IPS DF 4.7 (cell line): ENCODE results near the gene BLTP3A.
"Not testable (repeated sequence)": the region's sequence is repeated elsewhere in the genome, so short reads cannot be mapped to it uniquely, and the experiment has no call there.

ENCODE experiments used
- DNase-seq: peaks from one replicate; pipeline ENCODE4 v3.0.0-alpha.2; 2013; ENCODE audit warnings: low spot score; ENCODE audit errors: extremely low read depth

The BLTP3A gene

DNA sequence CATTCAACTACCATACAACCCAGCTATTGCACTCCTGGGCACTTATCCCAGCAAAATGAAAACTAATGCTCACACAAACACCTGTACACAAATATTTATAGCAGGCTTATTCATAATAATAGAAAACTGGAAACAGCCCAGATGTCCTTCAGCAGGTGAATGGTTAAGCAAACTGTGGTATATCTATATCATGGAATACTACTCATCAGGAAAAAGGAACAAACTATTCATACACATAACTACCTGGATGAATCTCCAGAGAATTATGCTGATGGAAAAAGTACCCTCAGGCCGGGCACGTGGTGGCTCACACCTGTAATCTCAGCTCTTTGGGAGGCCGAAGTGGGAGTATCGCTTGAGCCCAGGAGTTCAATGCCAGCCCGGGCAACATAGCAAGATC is 3.8 kb upstream of the BLTP3A start:
- DNase-seq, result no peak

DNA sequence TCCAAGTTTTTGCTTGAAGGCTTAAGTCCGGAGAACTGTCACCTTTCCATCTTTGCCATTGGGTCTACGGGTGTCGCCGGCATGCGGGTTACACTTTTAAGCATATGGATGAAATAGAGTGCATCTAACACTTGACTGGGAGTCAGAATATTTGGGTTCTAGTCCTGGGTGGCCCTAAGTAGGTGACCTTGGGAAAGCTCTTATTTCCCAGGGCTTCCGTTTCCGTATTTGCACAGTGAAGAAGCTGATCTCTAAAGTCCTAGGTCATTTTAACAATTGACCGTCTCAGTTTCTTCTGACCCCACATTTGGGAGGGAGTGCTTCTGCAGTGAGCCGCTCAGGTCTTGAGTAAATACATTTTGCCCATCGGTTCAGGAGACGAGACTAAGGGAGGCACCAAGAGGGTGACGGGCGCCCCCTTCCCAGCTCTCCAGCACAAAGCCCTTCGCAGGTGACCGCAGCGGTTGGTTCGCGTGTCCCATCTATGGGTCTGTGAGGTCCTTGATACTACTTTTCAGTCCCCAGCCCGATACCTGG is 651 bp upstream of the BLTP3A start:
- DNase-seq, result no peak

DNA sequence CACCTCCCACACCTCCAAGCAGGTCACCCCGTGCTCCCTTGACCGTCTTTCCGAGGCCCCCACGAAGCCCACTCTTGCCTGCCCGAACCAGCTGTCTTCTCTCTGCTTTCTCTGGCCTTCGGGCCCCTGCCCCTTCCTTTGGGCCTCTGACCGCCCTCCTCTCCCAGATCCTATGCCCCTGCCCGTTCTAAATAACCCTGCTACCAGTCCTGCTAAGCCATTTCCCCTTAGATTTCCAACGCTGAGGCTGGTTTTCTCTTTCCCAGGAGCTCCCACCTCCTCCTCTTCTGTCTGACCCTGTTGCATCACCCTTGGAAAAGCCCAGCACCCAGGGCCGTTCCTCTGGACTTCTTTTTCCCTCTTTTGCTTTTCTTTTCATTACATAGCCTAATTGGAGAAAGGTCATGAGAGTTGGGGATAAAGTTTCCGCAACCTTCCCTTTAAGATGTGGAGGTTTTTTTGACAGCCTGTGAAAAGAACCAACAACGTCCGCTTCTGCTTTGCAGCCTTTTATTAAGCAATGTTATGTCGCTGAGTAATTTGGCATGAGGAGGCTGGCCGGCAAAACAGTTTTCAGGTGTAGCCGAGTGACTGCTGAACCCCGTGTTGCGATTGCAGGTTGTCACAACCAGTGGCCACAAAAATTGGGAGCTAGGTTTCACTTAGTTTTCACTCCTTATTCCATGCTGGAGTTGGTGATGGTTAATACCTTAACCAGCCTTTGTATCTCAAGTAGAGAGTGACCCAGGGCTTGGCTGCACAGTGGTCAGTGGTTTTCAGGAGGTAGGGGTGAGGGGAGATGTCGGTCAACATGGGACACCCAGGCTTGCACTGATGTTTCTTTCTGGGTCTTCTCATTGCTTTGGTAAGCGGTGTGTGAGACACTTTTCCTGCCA is 970 bp downstream of the BLTP3A start:
- no peak for DNase-seq

DNA sequence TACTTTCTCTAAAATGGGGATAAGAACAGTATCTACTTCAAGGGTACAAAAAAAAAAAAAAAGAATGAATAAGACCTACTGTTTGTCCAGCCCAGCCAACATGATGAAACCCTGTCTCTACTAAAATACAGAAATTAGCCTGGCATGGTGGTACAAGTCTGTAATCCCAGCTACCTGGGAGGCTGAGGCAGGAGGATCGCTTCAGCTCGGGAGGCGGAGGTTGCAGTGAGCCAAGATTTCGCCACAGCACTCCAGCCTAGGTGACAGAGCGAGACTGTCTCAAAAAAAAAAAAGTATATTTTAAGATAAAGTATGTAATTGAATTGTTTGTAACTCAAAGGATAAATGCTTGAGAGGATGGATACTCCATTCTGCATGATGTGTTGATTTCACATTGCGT is 2.0 kb downstream of the BLTP3A start:
- no peak for DNase-seq

DNA sequence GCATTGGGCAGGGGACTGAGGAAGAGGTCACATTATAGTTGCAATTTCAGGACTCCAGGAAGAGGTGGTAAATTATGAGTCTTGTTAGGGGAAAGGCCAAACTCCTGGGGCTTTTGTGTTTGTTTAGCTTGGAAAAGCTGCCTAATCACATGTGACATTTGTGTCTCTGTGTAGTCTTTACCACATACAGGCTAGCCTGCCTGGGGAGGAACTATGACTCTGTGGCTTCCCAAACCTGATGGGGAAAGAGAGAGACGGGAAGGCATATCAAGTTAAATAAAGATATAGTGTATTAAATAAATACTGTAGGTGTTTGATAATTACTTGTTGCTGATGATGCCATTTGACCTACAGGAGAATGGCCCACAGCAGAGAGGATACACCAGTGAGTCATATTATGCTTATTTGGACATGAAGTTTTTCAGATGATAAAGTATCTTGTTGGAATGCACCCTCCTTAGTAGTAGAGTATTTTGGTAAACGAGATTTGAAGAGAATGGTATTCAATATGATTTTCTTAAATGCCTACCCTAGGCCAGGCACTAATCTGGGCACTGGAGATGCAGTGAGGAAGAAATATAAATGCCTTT is 4.0 kb downstream of the BLTP3A start:
- DNase-seq, result no peak

DNA sequence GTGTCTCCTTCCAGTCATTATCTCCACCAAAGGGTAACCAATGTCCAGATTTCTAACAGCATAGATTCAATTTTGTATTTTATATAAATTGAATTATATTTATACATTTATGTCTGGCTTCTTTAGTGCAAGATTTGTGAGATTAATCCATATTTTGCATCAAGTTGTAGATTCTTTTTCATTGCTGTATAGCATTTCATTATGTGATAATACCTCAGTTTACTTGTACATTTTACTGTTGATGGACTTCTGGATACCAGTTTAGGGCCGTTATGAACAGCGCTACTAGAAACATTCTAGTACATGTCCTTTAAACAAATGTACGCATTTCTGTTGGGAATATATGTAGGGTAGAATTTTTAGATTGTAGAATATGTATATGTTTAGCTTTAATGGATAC is 6.2 kb downstream of the BLTP3A start:
- DNase-seq, result no peak

DNA sequence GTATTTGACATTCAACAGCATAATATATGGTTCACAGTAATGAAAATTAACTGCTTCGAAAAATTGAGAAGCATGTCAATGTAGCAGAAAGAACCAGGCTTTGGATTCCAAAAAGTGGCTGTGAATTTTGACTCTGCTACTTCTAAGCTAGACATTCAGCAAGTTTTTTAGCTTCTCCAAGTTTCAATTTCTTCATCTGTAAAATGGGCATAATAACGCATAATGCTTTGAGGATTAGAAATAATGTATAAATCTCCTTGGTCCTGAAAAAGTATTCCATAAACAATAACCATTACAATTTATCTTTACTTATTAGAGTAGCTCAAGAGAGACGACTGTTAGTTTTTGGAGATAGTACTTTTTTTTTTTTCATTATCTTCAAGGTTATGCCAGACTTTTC is 7.7 kb downstream of the BLTP3A start:
- DNase-seq, result no peak

DNA sequence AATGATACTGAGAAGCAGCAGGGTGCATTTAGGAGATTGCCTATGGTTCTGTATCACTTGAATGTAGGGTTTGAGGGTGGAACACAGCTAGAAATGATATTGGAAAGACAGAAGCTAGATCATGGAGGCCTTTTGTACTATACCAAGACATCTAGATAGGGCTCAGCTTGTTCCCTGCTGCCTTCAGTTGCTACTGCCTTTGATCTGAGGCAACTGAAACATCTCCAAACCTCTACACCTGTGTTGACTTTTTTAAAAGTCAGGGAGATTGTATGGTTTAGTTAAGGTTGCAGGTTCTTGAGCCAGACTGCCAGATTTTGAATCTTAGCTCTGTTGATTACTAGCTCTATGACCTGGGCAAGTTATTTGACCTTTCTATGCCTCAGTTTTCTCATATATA is 12.7 kb downstream of the BLTP3A start:
- DNase-seq, result no peak

DNA sequence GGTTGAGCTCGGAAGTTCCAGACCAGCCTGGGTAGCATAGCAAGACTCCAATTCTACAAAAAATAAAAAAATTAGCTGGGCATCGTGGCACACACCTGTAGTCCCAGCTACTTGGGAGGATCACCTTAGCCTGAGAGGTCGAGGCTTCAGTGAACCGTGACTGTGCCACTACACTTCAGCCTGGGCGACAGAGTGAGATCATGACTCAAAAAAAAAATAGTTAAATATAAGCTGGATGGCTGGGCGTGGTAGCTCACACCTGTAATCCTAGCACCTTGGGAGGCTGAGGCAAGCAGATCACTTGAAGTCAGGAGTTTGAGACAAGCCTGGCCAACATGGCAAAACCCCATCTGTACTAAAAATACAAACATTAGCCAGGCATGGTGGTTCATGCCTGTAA is 13.2 kb downstream of the BLTP3A start:
- DNase-seq, result not testable (repeated sequence)

DNA sequence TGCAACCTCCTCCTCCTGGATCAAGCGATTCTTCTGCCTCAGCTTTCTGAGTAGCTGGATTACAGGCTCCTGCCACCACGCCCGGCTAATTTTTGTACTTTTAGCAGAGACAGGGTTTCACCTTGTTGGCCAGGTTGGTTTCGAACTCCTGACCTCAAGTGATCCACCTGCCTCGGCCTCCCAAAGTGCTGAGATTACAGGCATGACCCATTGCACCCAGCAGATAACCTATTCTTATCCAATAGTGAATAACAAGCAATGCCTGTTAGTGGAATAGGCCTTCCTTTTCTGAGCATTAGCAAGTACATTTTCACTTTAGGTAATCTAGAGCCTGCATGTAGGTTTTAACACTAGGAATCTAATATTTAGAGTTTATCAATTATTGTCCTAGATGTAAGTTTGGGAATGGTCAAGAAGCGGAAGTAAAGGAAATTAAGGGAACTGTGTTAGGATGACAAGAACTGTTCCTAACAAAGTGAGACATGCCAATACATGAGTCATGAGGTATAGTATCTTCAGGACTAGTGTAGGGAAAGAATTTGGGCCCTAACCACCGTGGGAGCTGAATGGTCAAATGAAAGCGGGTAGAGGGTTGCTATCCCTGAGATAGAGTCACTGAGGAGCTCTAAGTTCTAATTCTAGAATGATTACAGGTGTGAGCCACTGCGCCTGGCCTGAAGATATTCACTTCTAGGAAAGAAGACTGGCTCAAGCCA is 15.0 kb downstream of the BLTP3A start:
- no peak for DNase-seq

DNA sequence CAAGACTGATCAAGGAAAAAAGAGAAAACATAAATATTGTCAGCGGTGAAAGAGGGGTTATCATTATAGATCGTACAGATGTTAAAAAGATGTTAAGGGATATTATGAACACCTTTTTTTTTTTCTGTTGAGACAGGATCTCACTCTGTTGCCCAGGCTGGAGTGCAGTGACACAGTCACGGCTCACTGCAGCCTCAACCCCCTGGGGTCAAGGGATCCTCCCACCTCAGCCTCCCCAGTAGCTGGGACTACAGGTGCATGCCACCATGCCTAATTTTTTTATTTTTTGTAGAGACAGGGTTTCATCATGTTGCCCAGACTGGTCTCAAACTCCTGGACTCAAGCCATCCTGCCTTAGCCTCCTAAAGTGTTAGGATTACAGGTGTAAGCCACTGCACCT is 16.6 kb downstream of the BLTP3A start:
- DNase-seq, result not testable (repeated sequence)

DNA sequence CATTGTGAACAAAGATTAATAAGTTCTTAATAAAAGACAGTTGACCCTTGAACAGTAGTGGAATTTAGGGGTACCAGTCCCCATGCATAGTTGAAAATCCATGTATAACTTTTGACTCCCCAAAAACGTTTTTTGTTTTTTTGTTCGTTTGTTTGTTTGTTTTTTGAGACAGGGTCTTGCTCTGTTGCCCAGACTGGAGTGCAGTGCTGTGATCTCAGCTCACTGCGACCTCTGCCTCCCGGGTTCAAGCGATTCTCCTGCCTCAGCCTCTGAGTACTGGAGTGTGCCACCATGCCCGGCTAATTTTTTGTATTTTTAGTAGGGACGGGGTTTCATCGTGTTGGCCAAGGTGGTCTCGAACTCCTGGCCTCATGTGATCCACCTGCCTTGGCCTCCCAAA is 17.5 kb downstream of the BLTP3A start:
- DNase-seq, result not testable (repeated sequence)

DNA sequence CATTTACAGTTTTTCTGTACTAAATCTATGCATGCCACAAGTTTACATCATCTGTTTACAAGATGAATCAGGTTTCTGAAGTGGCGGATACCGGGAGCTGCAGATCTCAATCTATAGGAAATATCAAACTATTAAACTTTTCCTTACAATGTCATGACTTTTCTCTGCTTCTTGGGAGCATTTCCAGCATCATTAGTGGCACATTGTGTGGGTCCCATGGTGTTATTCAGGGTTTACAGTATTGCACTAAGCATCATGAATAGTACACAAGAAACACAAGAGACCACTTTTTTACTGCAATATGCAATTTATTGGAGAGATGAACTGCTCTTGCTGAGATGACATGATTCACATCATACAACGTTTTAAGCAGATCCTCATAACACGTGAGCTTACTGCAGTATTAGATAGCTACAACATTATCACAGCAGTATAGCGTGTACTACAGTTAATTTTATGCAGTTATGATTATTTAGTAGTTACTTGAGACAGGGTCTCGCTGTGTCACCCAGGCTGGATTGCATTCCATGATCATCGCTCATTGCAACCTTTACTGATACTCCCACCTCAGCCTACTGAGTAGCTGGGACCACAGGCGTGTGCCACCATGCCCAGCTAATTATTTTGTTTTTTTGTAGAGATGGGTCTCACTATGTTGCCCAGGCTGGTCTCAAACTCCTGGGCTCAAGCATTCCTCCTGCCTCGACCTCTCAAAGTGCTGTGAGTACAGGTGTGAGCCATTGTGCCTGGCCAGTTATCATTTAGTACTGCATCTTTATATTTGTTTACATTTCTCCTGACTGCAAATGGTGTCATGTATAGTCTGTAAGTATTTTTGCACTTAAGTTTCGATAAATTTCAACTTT is 18.4 kb downstream of the BLTP3A start:
- DNase-seq, result no peak

DNA sequence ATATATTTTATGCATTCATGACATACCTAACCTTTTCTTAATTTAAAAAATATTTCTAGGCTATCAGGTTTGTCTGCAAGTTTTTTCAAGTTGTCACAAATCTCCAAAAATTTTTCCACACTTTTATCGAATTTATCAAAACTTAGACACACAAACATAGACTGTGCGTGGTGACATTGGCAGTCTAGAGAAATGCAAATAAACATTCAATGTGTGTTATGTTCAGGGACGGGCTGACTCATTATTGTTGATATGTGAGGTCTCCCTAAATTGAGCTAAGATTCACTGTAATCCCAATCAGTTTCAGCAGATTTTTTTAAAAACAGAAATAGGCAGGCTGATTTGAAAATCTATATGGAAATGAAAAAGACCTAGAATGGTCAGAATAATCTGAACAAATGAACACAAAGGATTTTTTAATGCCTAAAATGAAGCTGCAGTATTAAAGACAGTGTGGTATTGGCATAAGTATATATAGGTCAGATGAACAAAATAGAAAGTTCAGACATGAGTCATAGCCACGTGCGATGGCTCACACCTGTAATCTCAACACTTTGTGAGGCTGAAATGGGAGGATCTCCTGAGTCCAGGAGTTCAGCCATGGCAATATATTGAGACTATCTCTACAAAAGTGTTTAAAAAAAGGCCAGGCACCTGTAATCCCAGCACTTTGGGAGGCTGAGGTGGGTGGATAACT is 19.2 kb downstream of the BLTP3A start:
- DNase-seq, result no peak

DNA sequence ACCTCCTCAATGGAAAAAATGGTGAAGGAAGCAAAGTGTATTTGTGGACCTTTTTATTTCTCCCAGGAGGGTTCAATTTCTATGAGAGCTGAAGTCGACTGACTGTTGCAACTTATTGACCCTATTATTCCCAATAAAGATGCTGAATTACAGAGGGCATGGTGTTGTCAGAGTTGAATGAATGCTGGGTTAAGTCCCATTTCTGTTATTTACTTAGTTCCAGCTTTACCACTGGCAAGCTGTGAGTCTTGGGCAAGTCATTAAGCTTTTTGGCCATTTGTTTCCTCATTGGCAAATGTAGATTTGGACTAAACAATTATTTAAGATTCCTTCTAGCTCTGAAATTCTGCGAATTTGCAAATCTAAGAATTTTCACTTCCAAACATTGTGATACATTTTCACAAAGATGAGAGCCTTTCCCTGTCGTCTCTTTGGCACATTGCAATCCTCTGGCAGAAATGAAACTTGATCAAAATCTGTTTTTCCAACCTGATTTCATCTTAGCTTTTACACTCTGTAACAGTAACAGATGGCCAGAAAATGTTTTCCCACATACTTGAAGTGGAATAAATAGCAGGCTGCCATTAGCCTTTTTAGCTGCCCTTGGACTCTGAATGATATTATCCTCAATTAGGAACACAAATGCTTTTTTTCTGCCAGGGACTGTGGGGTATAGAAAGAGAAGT is 21.3 kb downstream of the BLTP3A start:
- DNase-seq, result no peak

DNA sequence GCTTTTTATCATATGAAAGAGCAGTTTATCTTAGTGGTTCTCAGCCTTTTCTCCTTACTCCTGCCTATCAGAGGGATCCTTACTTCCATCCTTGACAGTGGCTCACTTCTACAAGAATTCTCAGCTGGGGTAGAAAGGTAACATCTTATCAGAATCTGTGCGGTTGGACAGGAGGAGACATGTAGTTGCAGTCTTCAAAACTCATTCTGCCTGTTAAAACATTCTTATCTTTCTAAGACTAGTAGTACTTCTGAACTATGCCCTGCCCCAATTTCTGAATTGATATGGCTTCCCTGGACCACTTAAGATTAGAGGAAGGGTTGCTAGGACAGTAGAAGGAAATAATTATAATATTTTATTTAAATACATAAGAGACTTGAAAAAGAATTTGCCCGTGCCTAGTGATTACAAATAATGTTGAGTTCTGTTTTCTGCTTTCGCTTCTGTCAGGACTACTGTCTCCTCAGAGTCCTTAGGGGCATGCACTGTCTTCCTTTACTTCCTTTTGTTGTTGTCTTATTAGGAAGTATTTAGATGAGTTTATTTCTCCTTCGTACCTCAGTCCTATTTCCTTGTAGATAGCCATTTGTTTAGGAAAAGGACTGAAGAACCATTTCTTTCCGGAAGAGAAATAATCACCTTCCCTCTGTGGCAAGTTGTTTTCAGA is 24.9 kb downstream of the BLTP3A start:
- no peak for DNase-seq

DNA sequence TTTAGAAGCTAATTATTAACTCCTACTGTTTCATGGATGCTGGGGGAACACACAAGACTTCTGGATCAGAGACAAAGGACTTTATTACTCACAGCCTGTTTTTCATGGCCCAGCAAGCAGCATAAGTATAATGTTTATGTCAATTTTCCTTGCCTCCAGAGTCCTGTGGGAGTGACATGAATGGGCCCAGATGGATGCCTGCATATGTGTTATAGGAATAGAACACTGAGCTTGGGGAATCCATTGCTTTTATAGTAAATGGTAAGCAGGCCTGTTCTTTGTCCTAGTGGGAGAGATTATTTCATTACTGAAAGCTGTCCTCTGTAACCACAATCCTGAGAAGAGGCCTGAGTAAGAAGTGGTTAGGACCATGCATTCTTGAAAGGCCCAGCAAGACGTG is 25.6 kb downstream of the BLTP3A start:
- no peak for DNase-seq

DNA sequence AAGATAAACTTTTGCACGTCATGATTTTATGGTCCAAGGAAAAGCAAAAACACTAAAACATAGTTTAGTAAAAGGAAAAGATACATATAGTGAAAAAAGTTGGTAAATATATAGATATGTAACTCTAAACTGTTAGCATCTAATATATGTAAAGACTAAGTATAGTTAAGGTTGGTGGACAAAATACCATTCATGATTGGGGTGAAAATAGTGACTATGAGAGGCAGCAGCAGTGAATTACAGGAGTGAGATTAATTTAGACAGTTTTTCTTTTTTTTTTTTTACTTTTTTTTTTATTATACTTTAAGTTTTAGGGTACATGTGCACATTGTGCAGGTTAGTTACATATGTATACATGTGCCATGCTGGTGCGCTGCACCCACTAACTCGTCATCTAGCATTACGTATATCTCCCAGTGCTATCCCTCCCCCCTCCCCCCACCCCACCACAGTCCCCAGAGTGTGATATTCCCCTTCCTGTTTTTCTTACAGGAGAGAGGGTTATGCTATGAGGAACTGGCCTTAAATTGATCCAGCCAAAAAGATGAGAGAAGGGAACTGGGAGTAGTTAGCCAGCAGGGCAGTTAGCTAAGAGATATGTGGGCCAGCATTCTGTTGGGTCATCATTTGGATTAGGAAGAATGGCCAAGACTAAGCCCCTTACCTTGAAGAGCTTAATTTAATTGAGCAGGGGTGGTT is 27.1 kb downstream of the BLTP3A start:
- not testable (repeated sequence) for DNase-seq
